K562 (cell line): ENCODE results near the gene PRKG1. TPM values are rescaled to one million over a fixed set of nuclear protein-coding genes. Genes with fewer than 3 reads are reported as not detected.

Experiments used
- ATAC-seq: fragments of 200-7000 bp; cut with Tn5 transposase; 3 replicates; pipeline ENCODE4 v1.9.1; 2020; ENCODE audit warnings: moderate library complexity
- BruUV-seq: library from RNA; stranded (reverse); fragments of 400-500 nt; replicated peaks from 2 replicates; lab custom pipeline; 2021; lab: Mats Ljungman, UMichigan
- CTCF ChIA-PET: fragments of 300-600 bp; formaldehyde crosslinking; extraction: SDS; loops from one replicate; lab custom pipeline; 2021; ENCODE audit warnings: low intra/inter-chr PET ratio; lab: Yijun Ruan, JAX
- POLR2A ChIA-PET: fragments of 300-600, 350-650 bp; sonication (Branson Sonifier 250); formaldehyde crosslinking; extraction: SDS; loops from one replicate; lab custom pipeline; 2021; ENCODE audit warnings: antibody characterized with exemption, inconsistent platforms; lab: Yijun Ruan, JAX
- DNase-seq, 4 experiments: peaks; one replicate each; pipeline versions ENCODE4 v3.0.0 to v3.0.0-alpha.2; 2011 to 2018; ENCODE audit warnings: low spot score in 3 of 4, mixed read lengths in 3 of 4; ENCODE audit errors: extremely low read depth in 1 of 4
- FAIRE-seq: peaks from 2 replicates; lab custom pipeline; 2011; peaks lifted over from hg19 to GRCh38; lab: Jason Lieb, UNC
- H2AFZ ChIP-seq: 2 replicates; pipeline ENCODE4 v1.6.0; 2011; ENCODE audit warnings: low read depth, low read length, control low read depth, inconsistent platforms
- H3K27ac ChIP-seq: fragments of 200-600 bp; 3 replicates; pipeline ENCODE4 v1.8.0; 2011; ENCODE audit warnings: low read depth, mild to moderate bottlenecking, control low read depth, inconsistent platforms, low read length, moderate library complexity, mixed read lengths; ENCODE audit errors: extremely low read depth
- H3K27me3 ChIP-seq, 2 experiments: fragments of 300-600 bp in 1 of 2; 2 replicates in 1 of 2; 3 replicates in 1 of 2; pipeline versions ENCODE4 v1.6.0 to v1.8.0; 2011; ENCODE audit warnings: inconsistent platforms in 2 of 2, low read length in 2 of 2, mild to moderate bottlenecking in 1 of 2, mixed read lengths in 1 of 2, moderate library complexity in 1 of 2; ENCODE audit not compliant: control insufficient read depth in 2 of 2, insufficient read depth in 2 of 2
- H3K36me3 ChIP-seq: fragments of 300-600 bp; 3 replicates; pipeline ENCODE4 v1.8.0; 2011; ENCODE audit warnings: mild to moderate bottlenecking, low read length, inconsistent platforms; ENCODE audit not compliant: control insufficient read depth, insufficient read depth
- H3K4me1 ChIP-seq, 2 experiments: fragments of 200-600 bp in 1 of 2; replicated peaks in 1 of 2; 2 replicates in 1 of 2; 3 replicates in 1 of 2; pipeline versions ENCODE4 v1.5.1 to v1.8.0; 2011; ENCODE audit warnings: inconsistent platforms in 2 of 2, low read length in 2 of 2, mild to moderate bottlenecking in 1 of 2, mixed read lengths in 1 of 2, moderate library complexity in 1 of 2; ENCODE audit not compliant: control insufficient read depth in 2 of 2, insufficient read depth in 2 of 2
- H3K4me2 ChIP-seq: 2 replicates; pipeline ENCODE4 v1.6.1; 2011; ENCODE audit warnings: low read length, control low read depth, inconsistent platforms, mixed read lengths; ENCODE audit not compliant: insufficient read depth
- H3K4me3 ChIP-seq: fragments of 200-600 bp; sonication (generic), shearing (Covaris generic); 2 replicates; pipeline ENCODE4 v1.5.1; 2016; ENCODE audit warnings: control low read depth, inconsistent platforms
- H3K79me2 ChIP-seq: fragments of 200-600 bp; 3 replicates; pipeline ENCODE4 v1.8.0; 2011; ENCODE audit warnings: low read length, inconsistent platforms; ENCODE audit not compliant: control insufficient read depth, insufficient read depth
- H3K9ac ChIP-seq, 2 experiments: 2 replicates each; pipeline versions ENCODE4 v1.6.0 to v1.6.1; 2011; ENCODE audit warnings: low read depth in 2 of 2, low read length in 2 of 2, control low read depth in 1 of 2, inconsistent platforms in 1 of 2, mild to moderate bottlenecking in 1 of 2, mixed read lengths in 1 of 2; ENCODE audit not compliant: insufficient read depth in 1 of 2
- H3K9me1 ChIP-seq: one replicate; pipeline ENCODE4 v1.6.0; 2011; ENCODE audit warnings: inconsistent platforms, mild to moderate bottlenecking, low read length, moderate library complexity; ENCODE audit not compliant: control insufficient read depth, insufficient read depth
- H3K9me3 ChIP-seq: replicated peaks from 2 replicates; pipeline ENCODE4 v1.5.1; 2011; ENCODE audit warnings: low read depth, low read length, inconsistent platforms; ENCODE audit not compliant: control insufficient read depth, insufficient read depth
- H4K20me1 ChIP-seq: replicated peaks from 2 replicates; pipeline ENCODE4 v1.6.1; 2011; ENCODE audit warnings: low read length, inconsistent platforms, mixed read lengths; ENCODE audit not compliant: control insufficient read depth, insufficient read depth
- AFF4 ChIP-seq: sonication (generic); formaldehyde crosslinking; IDR thresholded peaks from 2 replicates; pipeline ENCODE4 v1.8.0; 2023; ENCODE audit warnings: mild to moderate bottlenecking, missing genetic modification reagents
- CBX2 ChIP-seq: fragments of 200-600 bp; sonication (generic); IDR thresholded peaks from one replicate; pipeline ENCODE4 v1.6.1; 2012; ENCODE audit warnings: mild to moderate bottlenecking, low read length, inconsistent platforms; ENCODE audit not compliant: insufficient read depth, poor library complexity, severe bottlenecking
- MAFK ChIP-seq: IDR thresholded peaks from 2 replicates; pipeline ENCODE4 v1.6.1; 2011; ENCODE audit warnings: low read length, improper control_type of control experiment
- MTF1 ChIP-seq: fragments of 250-450 bp; sonication (Bioruptor Pico); IDR thresholded peaks from 2 replicates; pipeline ENCODE4 v1.9.0; 2021; ENCODE audit warnings: moderate library complexity, mild to moderate bottlenecking, inconsistent platforms, borderline replicate concordance
- RERE ChIP-seq: sonication (generic); formaldehyde crosslinking; IDR thresholded peaks from 2 replicates; pipeline ENCODE4 v1.8.0; 2023; ENCODE audit warnings: missing genetic modification reagents, mild to moderate bottlenecking, borderline replicate concordance
- SETDB1 ChIP-seq: IDR thresholded peaks from one replicate; pipeline ENCODE4 v1.6.1; 2012; ENCODE audit warnings: low read length, control low read depth, inconsistent platforms
- SMC3 ChIP-seq: conservative IDR thresholded peaks from 2 replicates; pipeline ENCODE4 v1.6.1; 2011; ENCODE audit warnings: low read depth, low read length, improper control_type of control experiment; ENCODE audit not compliant: insufficient read depth
- STAG1 ChIP-seq: sonication (generic); formaldehyde crosslinking; IDR thresholded peaks from 2 replicates; pipeline ENCODE4 v1.5.0; 2020; ENCODE audit warnings: missing genetic modification reagents, borderline replicate concordance
- TAF1 ChIP-seq: IDR thresholded peaks from 2 replicates; pipeline ENCODE4 v1.6.1; 2011; ENCODE audit warnings: mild to moderate bottlenecking, low read length, moderate library complexity; ENCODE audit not compliant: insufficient read depth, control insufficient read depth, severe bottlenecking; ENCODE audit errors: extremely low read depth
- U2AF2 ChIP-seq: fragments of 200-400 bp; formaldehyde crosslinking; optimal IDR thresholded peaks from 2 replicates; pipeline ENCODE3; 2017; ENCODE audit warnings: low read depth, mild to moderate bottlenecking, low read length
- XRCC4 ChIP-seq: IDR thresholded peaks from one replicate; pipeline ENCODE4 v1.6.1; 2011; ENCODE audit not compliant: insufficient read depth, insufficient read length; ENCODE audit errors: extremely low read depth
- ZNF212 ChIP-seq: fragments of 450-650 bp; formaldehyde crosslinking; IDR thresholded peaks from 2 replicates; pipeline ENCODE4 v1.4.0; 2020; ENCODE audit warnings: mild to moderate bottlenecking
- ZNF224 ChIP-seq: sonication (generic); formaldehyde crosslinking; IDR thresholded peaks from 2 replicates; pipeline ENCODE4 v1.8.0; 2022; ENCODE audit warnings: mild to moderate bottlenecking, missing genetic modification reagents
- ZNF24 ChIP-seq: fragments of 450-650 bp; IDR thresholded peaks from 2 replicates; pipeline ENCODE4 v1.6.1; 2016
- WGBS: fragments of 100-300 bp; shearing (Covaris generic); methylation state at CpG from one replicate; pipeline ENCODE4 v1.1.6; 2016; ENCODE audit warnings: low coverage, mixed read lengths; ENCODE audit not compliant: insufficient coverage; ENCODE audit errors: missing lambda C conversion rate; 5-methylcytosine and 5-hydroxymethylcytosine counted together
- in situ Hi-C: fragments of 300-500 bp; cut with MboI; formaldehyde crosslinking; loops from 4 replicates; pipeline ENCODE4 v1.15.0; 2018; ENCODE audit warnings: inconsistent platforms, mixed read lengths
- intact Hi-C: fragments of 100-400 bp; cut with micrococcal nuclease; formaldehyde crosslinking; loops from 2 replicates; pipeline ENCODE4 v1.14.2; 2022
- polyA plus RNA-seq, 8 experiments: library from polyadenylated mRNA; depleted of rRNA in 4 of 8; stranded (reverse) in 5 of 8; unstranded in 3 of 8; fragments of >200 nt; fragmentation: Nextera tagmentation in 2 of 8; fragmentation: Illumina TruSeq in 1 of 8; extraction: Ambion mirVana in 2 of 8; extraction: Trizol in 1 of 8; gene quantifications; 2 replicates each; pipeline versions ENCODE4 v1.2.1 to v1.2.3, GENCODE V29; 2011 to 2014; ENCODE audit warnings: inconsistent platforms in 1 of 8, missing spikeins in 1 of 8
- total RNA-seq, 7 experiments: library from RNA; depleted of rRNA in 6 of 7; stranded (reverse); fragments of >200 nt in 6 of 7; fragmentation: Illumina TruSeq in 2 of 7; extraction: Trizol in 2 of 7; gene quantifications; 2 replicates each; pipeline versions ENCODE4 v1.2.1 to v1.2.3, GENCODE V29; 2011 to 2021; ENCODE audit warnings: low replicate concordance in 1 of 7

The PRKG1 gene
- total and polyA plus RNA-seq, 9 of the 15 experiments (the other 6 are each of a cell fraction or from before 2014, with no cell fraction given), result 0.22 TPM; not detected in 8

- no peaks in the 10 kb centered on the region for H3K9me1 ChIP-seq
- DNase-seq, result no peak
- no peaks in the 10 kb centered on the region for H3K4me1 ChIP-seq
- POLR2A ChIA-PET, result no interaction called here
- no peaks in the 10 kb centered on the region for H3K79me2 ChIP-seq
- no peak overlapping the region for H3K27ac ChIP-seq
- no peaks in the 10 kb centered on the region for H3K36me3 ChIP-seq
- no peak overlapping the region for H2AFZ ChIP-seq
- 0% methylated on average over 1 of the region's 1 CpG for WGBS
- H3K4me3 ChIP-seq, result no peak overlapping the region
- BruUV-seq, result no TSS peak
- in situ Hi-C loops, result no loop called here
- intact Hi-C loops, result no loop called here
- no peaks in the 10 kb centered on the region for H4K20me1 ChIP-seq
- FAIRE-seq, result no peak
- H3K9ac ChIP-seq, result no peak overlapping the region
- H3K27me3 ChIP-seq, result no peaks in the 10 kb centered on the region
- H3K9me3 ChIP-seq, result no peaks in the 10 kb centered on the region
- H3K4me2 ChIP-seq, result no peak overlapping the region
- CTCF ChIA-PET, result no interaction called here
- ATAC-seq, result no peak
- TF ChIP-seq ZNF212 (CRISPR knock-in tag), result no peak
- TF ChIP-seq RERE (CRISPR knock-in tag), result no peak
- no peak for TF ChIP-seq SETDB1
- no peak for TF ChIP-seq MTF1 (CRISPR knock-in tag)
- no peak for TF ChIP-seq XRCC4
- no peak for TF ChIP-seq CBX2
- TF ChIP-seq ZNF24, result no peak
- no peak for TF ChIP-seq ZNF224 (CRISPR knock-in tag)
- TF ChIP-seq AFF4, result no peak
- TF ChIP-seq U2AF2, result no peak
- no peak for TF ChIP-seq MAFK
- no peak for TF ChIP-seq TAF1
- TF ChIP-seq STAG1 (CRISPR knock-in tag), result no peak
- TF ChIP-seq SMC3, result no peak
Observed at GRCh38 chr10:51251110-51251509, 176.8 kb downstream of the PRKG1 start.
